NT2/D1 (cell line): ENCODE results near the gene ARHGEF39.

Experiments used
- DNase-seq: peaks from one replicate; pipeline ENCODE4 v3.0.0-alpha.2; 2011; ENCODE audit warnings: low read depth, low spot score
- H3K27me3 ChIP-seq: 2 replicates; pipeline ENCODE4 v1.6.0; 2011; ENCODE audit warnings: mild to moderate bottlenecking; ENCODE audit not compliant: insufficient read length, insufficient read depth
- H3K36me3 ChIP-seq: 2 replicates; pipeline ENCODE4 v1.6.1; 2011; ENCODE audit warnings: mild to moderate bottlenecking, low read length, mixed read lengths; ENCODE audit not compliant: insufficient read depth, insufficient read length
- H3K4me1 ChIP-seq: 2 replicates; pipeline ENCODE4 v1.5.1; 2011; ENCODE audit not compliant: insufficient read depth, insufficient read length
- H3K4me3 ChIP-seq: 2 replicates; pipeline ENCODE4 v1.5.1; 2011; ENCODE audit warnings: low read depth; ENCODE audit not compliant: insufficient read length
- H3K9ac ChIP-seq: 2 replicates; pipeline ENCODE4 v1.6.0; 2011; ENCODE audit warnings: low read depth; ENCODE audit not compliant: insufficient read length
- H3K9me3 ChIP-seq: 2 replicates; pipeline ENCODE4 v1.5.1; 2011; ENCODE audit warnings: mild to moderate bottlenecking, low read length; ENCODE audit not compliant: insufficient read depth
- SUZ12 ChIP-seq: IDR thresholded peaks from 2 replicates; pipeline ENCODE4 v1.6.1; 2011; ENCODE audit not compliant: insufficient read length, insufficient read depth; ENCODE audit errors: extremely low read depth
- YY1 ChIP-seq: IDR thresholded peaks from 2 replicates; pipeline ENCODE4 v1.6.1; 2011; ENCODE audit not compliant: insufficient read length, insufficient read depth
- ZNF274 ChIP-seq: IDR thresholded peaks from 2 replicates; pipeline ENCODE4 v1.6.1; 2011; ENCODE audit warnings: mild to moderate bottlenecking, low read depth, low read length

Gene ARHGEF39

GRCh38 chr9:35708146-35708545 is 43.2 kb upstream of the ARHGEF39 start:
- no peak for TF ChIP-seq YY1
- Histone ChIP-seq H3K4me1 (peaks cover 11% of the 10 kb centered on the region), H3K4me3 (no peak overlapping the region), H3K27me3 (no peaks in the 10 kb centered on the region), H3K36me3 (peaks cover 93% of the 10 kb centered on the region), H3K9ac (no peak overlapping the region), H3K9me3 (no peaks in the 10 kb centered on the region)
- no peak for DNase-seq

- H3K9me3 ChIP-seq, result no peaks in the 10 kb centered on the region
- TF ChIP-seq SUZ12, result no peak
- no peak for TF ChIP-seq YY1
- no peak for TF ChIP-seq ZNF274
- DNase-seq, result no peak
- no peak overlapping the region for H3K9ac ChIP-seq
- H3K4me3 ChIP-seq, result no peak overlapping the region
- H3K36me3 ChIP-seq, result peaks cover 92% of the 10 kb centered on the region
- peaks cover 5% of the 10 kb centered on the region for H3K4me1 ChIP-seq
- no peaks in the 10 kb centered on the region for H3K27me3 ChIP-seq
Measured at GRCh38 chr9:35706951-35707350, 42.0 kb upstream of the ARHGEF39 start.

- TF ChIP-seq SUZ12, result no peak
- TF ChIP-seq YY1, result no peak
- no peak for TF ChIP-seq ZNF274
- Histone ChIP-seq H3K36me3 (peaks cover 92% of the 10 kb centered on the region), H3K27me3 (no peaks in the 10 kb centered on the region), H3K4me1 (peaks cover 5% of the 10 kb centered on the region), H3K9ac (no peak overlapping the region), H3K4me3 (no peak overlapping the region), H3K9me3 (no peaks in the 10 kb centered on the region)
- no peak for DNase-seq
Measured at GRCh38 chr9:35705836-35706430, 40.9 kb upstream of the ARHGEF39 start.

DNA sequence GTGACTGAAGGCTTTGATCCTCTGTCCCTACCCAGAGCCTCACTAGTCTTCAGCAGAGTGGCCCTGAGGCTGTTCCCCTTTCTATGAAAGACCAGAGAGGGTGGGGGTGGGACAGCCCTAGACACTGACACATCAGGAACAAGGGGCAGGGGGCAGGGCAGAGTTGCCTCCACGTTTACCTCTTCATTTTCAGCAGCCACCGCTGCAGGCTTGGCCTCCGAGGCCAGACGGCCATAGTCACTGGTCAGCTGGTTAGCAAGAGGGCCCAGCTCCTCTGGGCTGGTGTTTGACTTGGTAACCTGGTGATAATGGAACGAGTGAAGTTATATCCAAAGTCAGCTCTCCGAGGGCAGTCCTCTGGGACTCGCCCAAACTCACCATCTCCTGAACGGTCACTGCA is 40.4 kb upstream of the ARHGEF39 start:
- peaks cover 92% of the 10 kb centered on the region for H3K36me3 ChIP-seq
- H3K9me3 ChIP-seq, result no peaks in the 10 kb centered on the region
- DNase-seq, result no peak
- H3K27me3 ChIP-seq, result no peaks in the 10 kb centered on the region
- H3K9ac ChIP-seq, result no peak overlapping the region
- no peak for TF ChIP-seq SUZ12
- TF ChIP-seq ZNF274, result no peak
- TF ChIP-seq YY1, result no peak
- H3K4me1 ChIP-seq, result peaks cover 5% of the 10 kb centered on the region
- no peak overlapping the region for H3K4me3 ChIP-seq

DNA sequence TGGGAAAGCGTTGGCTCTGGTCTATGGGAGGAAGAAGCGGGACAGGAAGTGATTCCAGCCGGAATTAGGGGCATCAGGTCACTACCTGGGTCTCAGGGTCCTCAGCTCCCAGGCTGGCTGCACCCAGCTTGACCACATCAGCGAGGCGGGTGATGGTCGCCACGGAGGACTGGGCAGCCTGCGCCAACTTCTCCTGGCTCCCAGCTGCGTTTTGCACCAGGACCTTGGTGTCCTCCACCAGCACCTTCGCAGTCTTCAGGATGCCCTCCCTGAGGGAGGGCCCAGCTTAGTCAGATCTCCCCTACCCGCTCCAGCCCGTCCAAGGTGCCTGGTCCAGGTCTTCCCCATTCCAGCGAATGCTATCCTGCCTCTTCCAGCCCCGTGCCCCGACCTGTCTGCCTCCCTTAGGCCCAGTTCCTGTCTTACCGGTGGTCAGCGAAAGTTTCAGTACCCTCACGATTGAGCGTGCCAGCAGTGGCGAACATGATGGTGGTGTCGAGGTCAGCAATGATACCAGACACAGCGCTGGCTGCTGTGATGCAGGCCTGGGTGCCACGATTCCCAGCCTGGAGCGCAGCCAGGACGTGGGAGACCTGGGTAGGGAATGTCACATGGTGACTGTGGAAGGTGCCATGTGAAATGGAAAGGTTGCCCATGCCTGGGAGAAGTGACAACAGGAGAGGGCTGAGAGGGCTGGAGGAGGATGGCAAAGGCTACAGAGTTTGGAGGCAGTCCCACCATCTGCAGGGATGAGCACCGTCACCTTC is 39.1 kb upstream of the ARHGEF39 start:
- no peaks in the 10 kb centered on the region for H3K9me3 ChIP-seq
- H3K4me1 ChIP-seq, result peaks cover 5% of the 10 kb centered on the region
- H3K36me3 ChIP-seq, result peaks cover 97% of the 10 kb centered on the region
- no peak overlapping the region for H3K4me3 ChIP-seq
- H3K9ac ChIP-seq, result no peak overlapping the region
- H3K27me3 ChIP-seq, result no peaks in the 10 kb centered on the region
- TF ChIP-seq YY1, result no peak
- no peak for TF ChIP-seq ZNF274
- TF ChIP-seq SUZ12, result no peak
- no peak for DNase-seq

DNA sequence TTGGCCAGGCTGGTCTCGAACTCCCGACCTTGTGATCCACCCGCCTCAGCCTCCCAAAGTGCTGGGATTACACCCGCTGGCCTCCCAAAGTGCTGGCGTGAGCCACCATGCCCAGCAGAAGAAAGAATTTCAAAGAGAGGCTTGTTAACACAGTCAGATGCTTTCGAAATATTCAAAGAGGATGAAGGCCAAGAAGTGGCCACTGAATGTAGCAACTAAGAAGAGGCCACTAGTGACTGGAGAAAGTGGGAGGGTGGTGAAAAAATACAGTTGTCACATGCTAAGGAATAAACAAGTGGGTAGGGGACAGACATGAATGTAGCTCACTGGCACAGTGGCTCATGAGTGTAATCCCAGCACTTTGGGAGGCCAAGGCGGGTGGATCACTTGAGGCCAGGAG is 37.7 kb upstream of the ARHGEF39 start:
- TF ChIP-seq YY1 (no peak), ZNF274 (no peak), SUZ12 (no peak)
- H3K9ac ChIP-seq, result no peak overlapping the region
- DNase-seq, result no peak
- H3K36me3 ChIP-seq, result peaks cover 97% of the 10 kb centered on the region
- H3K4me3 ChIP-seq, result no peak overlapping the region
- H3K27me3 ChIP-seq, result no peaks in the 10 kb centered on the region
- H3K4me1 ChIP-seq, result peaks cover 5% of the 10 kb centered on the region
- H3K9me3 ChIP-seq, result no peaks in the 10 kb centered on the region

DNA sequence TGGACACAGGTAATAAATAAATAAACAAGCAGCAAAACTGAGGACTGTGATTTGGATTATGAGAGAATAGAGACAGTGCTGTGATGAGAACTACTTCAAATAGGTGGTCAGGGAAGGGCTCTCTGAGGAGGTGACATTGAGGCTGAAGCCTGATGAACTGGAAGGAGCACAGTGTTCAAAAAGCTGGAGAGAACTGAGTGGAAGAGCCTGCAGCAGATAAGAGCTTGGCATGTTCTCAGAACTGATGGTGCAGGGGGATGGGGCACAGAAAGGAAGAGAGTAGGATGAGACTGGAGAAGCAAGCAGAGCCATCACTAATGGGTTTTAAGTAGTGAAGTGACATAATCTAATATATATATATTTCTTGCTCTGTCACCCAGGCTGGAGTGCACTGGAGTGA is 35.9 kb upstream of the ARHGEF39 start:
- Histone ChIP-seq H3K9ac (no peak overlapping the region), H3K4me3 (no peak overlapping the region), H3K27me3 (no peaks in the 10 kb centered on the region), H3K9me3 (no peaks in the 10 kb centered on the region), H3K4me1 (peaks cover 2% of the 10 kb centered on the region), H3K36me3 (peaks cover 97% of the 10 kb centered on the region)
- DNase-seq, result no peak
- no peak for TF ChIP-seq ZNF274
- TF ChIP-seq YY1, result no peak
- TF ChIP-seq SUZ12, result no peak
